NCI-H2107 treated with DMSO at 0.1 percent for 48 hours (cell line): ENCODE results near the gene BTBD10.
A peak's percentile ranks its signal among the peaks of the same experiment; 100 is the strongest.
"Not testable (repeated sequence)": the region's sequence is repeated elsewhere in the genome, so short reads cannot be mapped to it uniquely, and the experiment has no call there.

ENCODE experiments used
- DNase-seq: peaks from one replicate; lab custom pipeline; 2025; ENCODE audit not compliant: unreplicated experiment; lab: John Stamatoyannopoulos, UW

BTBD10 gene

GRCh38 chr11:13445588-13445987 lies 17.4 kb downstream of the BTBD10 start:
- DNase-seq = no peak

GRCh38 chr11:13440100-13440855 lies 22.7 kb downstream of the BTBD10 start:
- no peak for DNase-seq

GRCh38 chr11:13438291-13438690 lies 24.7 kb downstream of the BTBD10 start:
- no peak for DNase-seq

- DNase-seq = not testable (repeated sequence)
These were observed 26.2 kb downstream of the BTBD10 start for GRCh38 chr11:13436836-13437235.

- DNase-seq = peak; percentile 13
These were observed 28.5 kb downstream of the BTBD10 start for GRCh38 chr11:13434247-13435205.

GRCh38 chr11:13433437-13433836 lies 29.6 kb downstream of the BTBD10 start:
- DNase-seq = no peak

- DNase-seq = no peak
These were observed 33.2 kb downstream of the BTBD10 start for GRCh38 chr11:13429836-13430235.

GRCh38 chr11:13429288-13429687 lies 33.7 kb downstream of the BTBD10 start:
- DNase-seq = no peak

GRCh38 chr11:13427440-13427839 lies 35.6 kb downstream of the BTBD10 start:
- DNase-seq = no peak

- no peak for DNase-seq
These were observed 39.6 kb downstream of the BTBD10 start for GRCh38 chr11:13423372-13423771.

GRCh38 chr11:13421561-13421960 lies 41.5 kb downstream of the BTBD10 start:
- no peak for DNase-seq

GRCh38 chr11:13415201-13415600 lies 47.8 kb downstream of the BTBD10 start:
- DNase-seq = no peak

- no peak for DNase-seq
These were observed 57.8 kb downstream of the BTBD10 start for GRCh38 chr11:13405220-13405619.

- not testable (repeated sequence) for DNase-seq
These were observed 64.7 kb downstream of the BTBD10 start for GRCh38 chr11:13398335-13398734.

GRCh38 chr11:13391217-13391616 lies 71.8 kb downstream of the BTBD10 start:
- no peak for DNase-seq

GRCh38 chr11:13388741-13389140 lies 74.3 kb downstream of the BTBD10 start:
- no peak for DNase-seq

- no peak for DNase-seq
These were observed 76.5 kb downstream of the BTBD10 start for GRCh38 chr11:13386567-13386966.

GRCh38 chr11:13384908-13385640 lies 77.9 kb downstream of the BTBD10 start:
- peak; percentile 3 for DNase-seq

GRCh38 chr11:13382751-13383150 lies 80.3 kb downstream of the BTBD10 start:
- DNase-seq = no peak

- DNase-seq = no peak
These were observed 82.3 kb downstream of the BTBD10 start for GRCh38 chr11:13380731-13381130.

GRCh38 chr11:13378316-13378715 lies 84.7 kb downstream of the BTBD10 start:
- DNase-seq = no peak
